Adipose tissue (tissue), 3 donors: ENCODE measurements around the gene MXI1. TPM values are rescaled to one million over a fixed set of nuclear protein-coding genes. Genes with fewer than 3 reads are reported as not detected.
"Not testable (repeated sequence)": the region's sequence is repeated elsewhere in the genome, so short reads cannot be mapped to it uniquely, and the experiment has no call there.

Source experiments
- H3K27ac ChIP-seq: one replicate; pipeline ENCODE4 v1.5.1; 2013; ENCODE audit warnings: low read depth, low read length
- WGBS, 3 donors: extraction: QIAGEN DNeasy Blood & Tissue Kit; methylation state at CpG; one replicate each; pipeline ENCODE4 v1.1.7; 2013; 5-methylcytosine and 5-hydroxymethylcytosine counted together
- polyA plus RNA-seq, 3 donors: library from polyadenylated mRNA; stranded (reverse); fragments of 200-250 nt; gene quantifications; one replicate each; pipeline ENCODE4 v1.2.3, GENCODE V29; 2013
- donor health status: healthy with polysubstance abuse.
- donor health status: Bipolar disorder and iron deficiency.
- donor health status: healthy.

MXI1 gene
- polyA plus RNA-seq, 3 donors: 16.6 to 28.8 (median 24.2) TPM

DNA sequence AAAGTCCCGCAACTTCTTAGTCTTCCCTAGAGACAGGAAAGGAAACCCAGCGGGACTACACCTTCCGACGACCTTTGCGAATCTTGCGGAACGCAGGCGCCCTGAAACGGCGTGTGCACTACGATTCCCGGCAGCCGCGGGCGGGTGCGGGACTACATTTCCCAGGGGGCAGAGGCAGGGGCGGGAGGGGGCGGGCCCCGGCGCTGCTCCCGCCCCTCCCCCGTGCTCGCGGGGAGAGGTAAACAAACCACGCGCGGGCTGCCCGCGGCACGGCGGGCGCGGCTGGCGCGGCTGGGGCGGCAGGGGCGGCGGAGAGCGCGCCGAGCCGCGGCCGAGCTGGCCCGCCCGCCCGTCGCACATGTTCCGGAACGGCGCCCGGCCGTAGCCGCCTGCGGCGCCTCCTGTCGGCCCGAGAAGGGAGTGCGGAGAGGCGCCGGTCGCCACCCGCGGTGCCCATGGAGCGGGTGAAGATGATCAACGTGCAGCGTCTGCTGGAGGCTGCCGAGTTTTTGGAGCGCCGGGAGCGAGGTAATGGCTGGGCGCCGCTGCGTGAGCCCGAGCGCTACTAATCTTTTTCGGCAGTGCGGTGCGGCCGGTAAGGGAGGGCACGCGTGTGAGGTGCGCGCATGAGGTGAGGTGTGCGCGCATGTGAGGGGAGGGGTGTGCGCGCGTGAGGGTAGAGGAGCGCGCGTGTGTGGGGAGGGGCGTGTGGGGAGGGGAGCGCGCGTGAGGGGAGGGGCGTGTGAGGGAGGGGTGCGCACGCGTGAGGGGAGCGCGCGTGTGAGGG lies 18.5 kb downstream of the MXI1 start:
- 0 to 1% (median 1%) methylated on average over 79 to 95 of the region's 103 CpGs for WGBS, 3 donors

DNA sequence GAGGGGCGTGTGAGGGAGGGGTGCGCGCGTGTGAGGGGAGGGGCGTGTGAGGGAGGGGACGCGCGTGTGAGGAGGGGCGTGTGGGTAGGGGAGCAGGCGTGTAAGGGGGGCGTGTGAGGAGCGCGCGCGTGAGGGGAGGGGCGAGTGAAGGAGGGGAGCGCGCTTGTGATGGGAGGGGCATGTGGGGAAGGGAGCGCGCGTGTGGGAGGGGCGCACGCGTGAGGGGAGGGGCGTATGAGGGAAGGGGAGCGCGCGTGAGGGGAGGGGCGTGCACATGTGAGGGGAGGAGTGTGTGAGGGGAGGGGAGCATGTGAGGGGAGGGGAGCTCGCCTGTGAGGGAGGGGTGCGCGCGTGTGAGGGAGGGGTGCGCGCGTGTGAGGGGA lies 19.1 kb downstream of the MXI1 start:
- 1 to 3% (median 2%) methylated on average over 11 to 31 of the region's 36 CpGs for WGBS, 3 donors
- H3K27ac ChIP-seq: no peak overlapping the region

More for the DNA sequence above, 18.5 kb downstream of the MXI1 start:
- H3K27ac ChIP-seq: peak overlapping the region; percentile 2

DNA sequence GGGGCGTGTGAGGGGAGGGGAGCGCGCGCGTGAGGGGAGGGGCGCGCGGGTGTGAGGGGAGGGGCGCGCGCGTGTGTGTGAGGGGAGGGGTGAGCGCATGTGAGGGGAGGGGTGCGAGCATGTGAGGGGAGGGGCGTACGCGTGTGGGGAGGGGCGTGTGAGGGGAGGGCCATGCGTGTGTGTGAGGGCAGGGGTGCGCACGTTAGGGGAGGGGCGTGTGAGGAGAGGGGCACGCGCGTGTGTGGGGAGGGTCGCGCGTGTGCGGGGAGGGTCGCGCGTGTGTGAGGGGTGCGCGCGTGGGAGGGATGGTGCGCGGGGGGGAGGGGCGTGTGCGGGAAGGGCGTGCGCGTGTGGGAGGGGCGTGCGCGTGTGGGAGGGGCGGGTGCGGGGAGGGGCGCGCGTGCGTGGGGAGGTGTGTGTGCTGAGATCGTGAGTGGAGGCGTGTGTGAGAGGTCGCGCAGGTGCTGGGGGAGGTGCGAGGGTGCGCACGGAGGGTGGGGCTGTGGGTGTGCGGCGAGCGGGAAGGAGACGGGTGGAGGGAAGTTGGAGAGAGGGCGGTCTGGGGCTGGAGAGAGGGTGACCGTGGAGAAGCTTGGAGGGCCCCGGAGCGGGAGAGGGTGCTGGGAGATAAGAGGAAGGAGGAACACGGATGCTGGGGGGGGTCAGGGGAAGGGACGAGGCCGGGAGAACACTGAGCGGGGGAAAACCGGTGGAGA lies 19.7 kb downstream of the MXI1 start:
- peak overlapping the region; percentile 42 for H3K27ac ChIP-seq
- 1% methylated on average over 35 to 61 of the region's 71 CpGs for WGBS, 3 donors

DNA sequence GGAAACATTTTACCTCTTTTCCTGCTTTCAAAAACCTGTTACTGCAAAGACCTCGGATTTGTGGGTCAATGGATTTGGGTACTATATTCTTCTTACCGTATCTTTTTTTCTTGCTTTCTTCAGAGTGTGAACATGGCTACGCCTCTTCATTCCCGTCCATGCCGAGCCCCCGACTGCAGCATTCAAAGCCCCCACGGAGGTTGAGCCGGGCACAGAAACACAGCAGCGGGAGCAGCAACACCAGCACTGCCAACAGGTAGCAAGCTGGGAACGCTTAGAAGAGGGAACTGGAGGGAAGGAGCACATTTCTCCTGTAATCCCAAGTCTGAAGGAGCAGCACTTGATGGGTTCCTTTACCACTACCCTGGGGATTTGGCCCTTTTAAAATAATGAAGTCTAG lies 20.7 kb downstream of the MXI1 start:
- WGBS, 3 donors: 81 to 90% (median 89%) methylated on average over 10 of the region's 10 CpGs
- H3K27ac ChIP-seq: no peak overlapping the region

DNA sequence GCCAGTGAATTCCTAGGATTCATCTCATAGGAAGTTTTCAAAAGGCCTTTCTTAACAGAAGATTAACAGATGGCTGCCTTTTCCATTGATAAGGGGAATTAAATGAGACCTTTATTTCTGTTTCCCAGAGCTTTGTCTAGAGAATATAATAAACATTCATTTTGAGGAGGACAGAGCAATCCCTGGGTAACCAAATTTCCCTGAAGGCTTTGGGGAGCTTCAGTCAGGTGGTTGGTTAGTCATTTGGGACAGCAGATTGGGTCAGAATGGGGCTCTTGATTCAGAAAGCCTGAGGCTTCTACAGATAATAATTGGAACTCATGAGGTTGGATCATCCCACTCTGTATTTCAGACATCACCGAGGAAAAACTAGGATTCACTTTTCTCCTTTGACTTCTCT lies 21.8 kb downstream of the MXI1 start:
- 94 to 100% (median 100%) methylated on average over 1 of the region's 1 CpG for WGBS, 3 donors
- no peak overlapping the region for H3K27ac ChIP-seq

DNA sequence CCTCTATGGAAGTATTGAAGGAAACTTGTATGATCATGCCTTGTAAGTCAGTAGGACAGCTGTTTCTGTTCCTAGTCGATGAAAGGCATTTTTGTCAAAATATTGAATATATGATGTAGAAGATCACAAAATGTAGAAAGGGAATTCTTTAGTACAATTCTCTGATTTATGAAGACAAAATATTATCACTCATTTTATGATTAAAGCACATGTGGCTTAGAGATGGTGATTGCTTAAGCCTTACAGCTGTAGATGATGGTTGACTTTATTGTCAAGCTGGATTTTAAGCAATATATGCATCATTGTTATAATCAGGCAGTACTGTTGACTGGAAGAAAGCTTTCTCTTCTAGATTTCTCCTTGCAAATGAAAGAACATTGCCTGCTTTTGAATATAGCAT lies 26.4 kb downstream of the MXI1 start:
- no peak overlapping the region for H3K27ac ChIP-seq
- 76 to 90% (median 76%) methylated on average over 1 of the region's 1 CpG for WGBS, 3 donors

DNA sequence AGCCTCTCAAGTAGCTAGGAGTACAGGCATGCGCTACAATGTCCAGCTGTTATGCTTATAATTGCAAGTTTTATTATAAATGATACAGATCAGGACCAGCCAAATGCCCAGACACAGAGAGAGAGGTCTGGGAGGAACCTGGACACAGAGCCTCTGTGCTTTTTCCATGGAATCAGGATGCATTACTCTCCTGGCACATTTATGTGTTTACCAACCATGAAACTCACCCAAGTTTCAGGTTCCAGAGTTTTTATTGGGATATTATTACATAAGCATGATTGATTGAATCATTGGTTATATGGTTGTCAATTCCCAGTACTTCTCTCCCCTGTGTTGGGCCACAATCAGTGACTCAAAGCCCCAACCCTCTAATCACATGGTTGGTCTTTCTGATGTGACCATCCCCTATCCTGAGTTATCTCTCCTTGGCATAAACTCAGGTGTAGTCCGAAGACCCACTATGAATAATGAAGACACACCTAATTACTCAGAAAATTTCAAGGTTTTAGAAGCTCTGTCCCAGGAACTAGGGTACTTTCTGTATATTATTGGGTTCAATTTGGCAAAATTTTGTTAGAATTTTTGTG lies 30.6 kb downstream of the MXI1 start:
- H3K27ac ChIP-seq: no peak overlapping the region
- 96 to 98% (median 98%) methylated on average over 2 of the region's 2 CpGs for WGBS, 3 donors

DNA sequence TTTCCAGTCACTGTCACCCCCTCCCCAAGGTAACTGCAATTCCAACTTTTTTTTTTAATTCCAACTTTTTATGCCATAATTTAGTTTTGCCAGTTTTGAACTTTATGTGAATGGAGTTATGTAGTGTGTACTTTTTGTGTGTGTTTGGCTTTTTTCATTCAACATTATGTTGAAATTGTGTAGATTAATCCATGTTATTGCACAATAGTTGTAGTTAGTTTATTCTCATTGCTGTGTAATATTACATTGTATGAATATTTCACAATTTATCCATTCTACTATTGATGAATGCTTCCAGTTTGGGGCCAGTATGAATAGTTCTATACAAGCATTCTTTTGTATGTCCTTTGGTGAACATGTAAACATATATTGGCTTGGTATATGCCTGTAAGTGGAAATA lies 32.5 kb downstream of the MXI1 start:
- H3K27ac ChIP-seq: no peak overlapping the region

DNA sequence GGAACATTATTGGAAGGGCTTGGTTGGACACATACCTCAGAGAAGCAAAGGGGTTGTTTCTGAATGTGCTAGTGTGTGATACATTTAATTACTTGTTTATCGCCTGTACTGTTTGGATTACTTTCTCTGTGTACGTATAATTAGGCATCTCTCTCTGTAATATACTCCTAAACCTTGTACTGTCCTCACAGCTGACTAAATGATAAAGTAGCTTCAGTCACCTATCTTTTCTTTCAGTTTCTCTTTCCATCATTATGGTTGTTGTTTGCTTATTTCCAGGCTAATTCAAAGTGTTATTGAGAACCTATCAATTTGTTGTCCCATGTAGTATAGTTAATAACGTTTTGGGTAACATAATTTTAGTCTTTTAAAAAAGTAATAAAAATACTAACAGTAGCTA lies 34.0 kb downstream of the MXI1 start:
- 64 to 92% (median 85%) methylated on average over 3 of the region's 3 CpGs for WGBS, 3 donors
- H3K27ac ChIP-seq: no peak overlapping the region

DNA sequence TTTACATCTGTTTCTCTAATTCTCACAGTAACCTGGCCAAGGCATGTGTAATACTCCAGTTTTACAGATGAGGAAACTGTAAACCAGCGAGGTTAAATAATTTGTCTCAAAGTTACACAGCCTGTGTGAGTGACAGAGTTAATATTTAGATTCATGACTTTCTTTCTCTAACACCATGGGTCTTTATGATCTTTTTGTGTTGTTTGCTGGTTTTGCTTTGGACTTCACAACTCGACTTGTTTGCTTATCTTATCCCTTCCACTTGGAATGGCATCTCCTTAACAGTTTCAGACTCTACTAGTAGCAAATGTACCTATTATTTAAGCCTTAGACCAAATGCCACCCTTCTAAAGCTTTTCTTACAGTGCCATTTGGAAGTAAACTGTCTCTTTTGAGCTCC lies 34.4 kb downstream of the MXI1 start:
- H3K27ac ChIP-seq: no peak overlapping the region
- WGBS, 3 donors: 48 to 84% (median 82%) methylated on average over 2 of the region's 2 CpGs

DNA sequence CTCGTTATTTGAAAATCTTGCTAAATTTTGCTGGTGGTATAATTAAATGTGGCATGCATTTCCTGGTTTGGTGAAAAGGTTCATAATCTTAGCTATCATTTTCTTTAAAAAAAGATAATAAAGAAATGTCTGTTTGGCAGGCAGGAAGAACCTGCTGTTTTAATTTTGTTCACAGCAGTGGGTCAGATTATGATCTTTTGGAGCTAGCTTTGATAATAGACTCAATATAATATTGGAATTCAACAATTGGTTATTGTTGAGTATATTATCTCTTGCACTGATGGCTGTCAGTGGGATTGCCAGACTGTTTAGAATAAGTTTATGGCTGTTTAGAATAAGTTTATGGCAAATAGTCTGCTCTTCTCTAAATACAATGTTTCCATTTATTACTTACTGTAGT lies 35.1 kb downstream of the MXI1 start:
- H3K27ac ChIP-seq: no peak overlapping the region
- 81 to 96% (median 90%) methylated on average over 1 of the region's 1 CpG for WGBS, 3 donors

DNA sequence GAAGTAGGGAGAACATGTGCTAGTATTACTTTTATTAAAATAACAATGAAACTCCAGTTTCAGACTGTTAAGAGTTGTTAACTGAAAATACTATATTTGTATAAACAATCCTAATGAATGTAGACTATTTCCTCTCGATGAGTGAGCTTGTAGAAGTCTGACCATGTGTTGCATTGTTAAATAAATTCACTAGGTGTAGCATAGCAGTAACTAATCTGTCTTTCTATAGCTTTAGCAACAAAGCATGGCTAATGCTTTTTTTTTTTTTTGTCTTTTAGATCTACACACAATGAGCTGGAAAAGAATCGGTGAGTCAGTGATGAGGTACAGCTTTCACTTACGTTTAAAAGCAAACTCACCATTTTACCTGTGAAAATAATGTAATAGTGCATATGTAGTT lies 37.1 kb downstream of the MXI1 start:
- WGBS, 3 donors: 87 to 93% (median 89%) methylated on average over 3 of the region's 3 CpGs

DNA sequence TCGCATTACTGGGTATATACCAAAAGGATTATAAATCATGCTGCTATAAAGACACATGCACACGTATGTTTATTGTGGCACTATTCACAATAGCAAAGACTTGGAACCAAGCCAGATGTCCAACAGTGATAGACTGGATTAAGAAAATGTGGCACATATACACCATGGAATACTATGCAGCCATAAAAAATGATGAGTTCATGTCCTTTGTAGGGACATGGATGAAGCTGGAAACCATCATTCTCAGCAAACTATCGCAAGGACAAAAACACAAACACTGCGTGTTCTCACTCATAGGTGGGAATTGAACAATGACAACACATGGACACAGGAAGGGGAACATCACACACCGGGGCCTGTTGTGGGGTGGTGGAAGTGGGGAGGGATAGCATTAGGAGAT lies 40.4 kb downstream of the MXI1 start:
- 96 to 98% (median 97%) methylated on average over 3 to 5 of the region's 5 CpGs for WGBS, 3 donors

More for the DNA sequence above, 37.1 kb downstream of the MXI1 start:
- H3K27ac ChIP-seq: no peak overlapping the region

DNA sequence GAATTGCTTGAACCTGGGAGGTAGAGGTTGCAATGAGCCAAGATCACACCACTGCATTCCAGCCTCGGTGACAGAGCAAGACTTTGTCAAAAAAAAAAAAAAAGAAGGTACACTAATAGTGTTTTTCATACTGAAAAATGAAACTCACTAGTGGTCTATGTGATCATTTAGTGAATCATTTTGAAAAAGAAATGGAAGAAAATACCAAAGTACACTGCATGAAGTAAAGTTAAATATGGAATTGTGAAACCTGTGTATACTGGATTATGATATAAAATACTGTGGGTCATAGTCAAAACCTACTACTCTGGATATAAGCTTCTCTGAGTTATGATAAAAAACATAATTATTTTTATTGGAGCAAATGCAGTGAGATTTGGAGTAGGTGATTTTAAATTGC lies 42.1 kb downstream of the MXI1 start:
- H3K27ac ChIP-seq: not testable (repeated sequence)
- WGBS, 3 donors: 82 to 100% (median 83%) methylated on average over 1 of the region's 1 CpG

More for the DNA sequence above, 40.4 kb downstream of the MXI1 start:
- not testable (repeated sequence) for H3K27ac ChIP-seq

DNA sequence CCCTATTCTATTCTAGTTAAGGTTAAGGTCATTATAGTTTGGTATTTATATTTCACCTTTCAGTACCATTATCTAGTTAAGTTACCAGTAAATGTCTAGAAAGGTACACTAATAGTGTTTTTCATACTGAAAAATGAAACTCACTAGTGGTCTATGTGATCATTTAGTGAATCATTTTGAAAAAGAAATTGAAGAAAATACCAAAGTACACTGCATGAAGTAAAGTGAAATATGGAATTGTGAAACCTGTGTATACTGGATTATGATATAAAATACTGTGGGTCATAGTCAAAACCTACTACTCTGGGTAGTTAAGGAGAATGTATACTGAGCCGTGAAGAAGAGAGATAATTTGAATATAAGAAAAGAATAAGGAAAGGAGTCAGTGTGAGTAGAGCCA lies 44.0 kb downstream of the MXI1 start:
- WGBS, 3 donors: 84 to 93% (median 89%) methylated on average over 1 of the region's 1 CpG

DNA sequence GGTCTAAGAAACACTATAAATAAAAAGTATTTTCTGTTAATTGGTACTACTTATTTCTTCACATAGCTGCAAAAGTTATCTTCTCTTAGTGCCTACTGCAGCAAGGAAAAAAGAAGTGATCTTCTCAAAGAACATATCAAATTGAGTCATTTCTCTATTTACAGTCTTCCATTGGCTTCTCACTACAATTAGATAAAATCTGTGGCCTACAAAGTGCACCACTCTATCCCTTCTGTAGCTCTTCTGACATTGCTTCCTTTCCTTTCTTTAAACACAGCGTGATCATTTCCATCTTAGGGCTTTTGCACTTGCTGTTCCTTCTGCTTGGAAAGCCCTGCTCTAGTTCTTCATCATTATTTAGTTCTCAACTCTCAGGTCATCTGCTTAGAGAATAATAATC lies 44.7 kb downstream of the MXI1 start:
- 89 to 96% (median 90%) methylated on average over 1 of the region's 1 CpG for WGBS, 3 donors
- H3K27ac ChIP-seq: no peak overlapping the region

More for the DNA sequence above, 44.0 kb downstream of the MXI1 start:
- H3K27ac ChIP-seq: not testable (repeated sequence)

DNA sequence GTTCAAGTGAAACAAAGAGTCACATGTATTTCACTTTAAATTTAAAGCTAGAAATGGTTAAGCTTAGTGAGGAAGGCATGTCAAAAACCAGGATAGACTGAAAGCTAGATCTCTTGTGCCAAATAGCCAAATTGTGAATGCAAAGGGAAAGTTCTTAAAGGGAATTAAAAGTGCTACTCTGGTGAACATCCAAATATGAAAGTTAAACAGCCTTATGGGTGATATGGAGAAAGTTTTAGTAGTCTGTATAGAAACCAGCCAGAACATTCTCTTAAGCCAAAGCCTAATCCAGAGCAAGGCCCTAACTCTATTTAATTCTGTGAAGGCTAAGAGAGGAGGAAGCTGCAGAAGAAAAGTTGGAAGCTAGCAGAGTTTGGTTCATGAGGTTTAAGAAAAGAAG lies 47.1 kb downstream of the MXI1 start:
- H3K27ac ChIP-seq: no peak overlapping the region

DNA sequence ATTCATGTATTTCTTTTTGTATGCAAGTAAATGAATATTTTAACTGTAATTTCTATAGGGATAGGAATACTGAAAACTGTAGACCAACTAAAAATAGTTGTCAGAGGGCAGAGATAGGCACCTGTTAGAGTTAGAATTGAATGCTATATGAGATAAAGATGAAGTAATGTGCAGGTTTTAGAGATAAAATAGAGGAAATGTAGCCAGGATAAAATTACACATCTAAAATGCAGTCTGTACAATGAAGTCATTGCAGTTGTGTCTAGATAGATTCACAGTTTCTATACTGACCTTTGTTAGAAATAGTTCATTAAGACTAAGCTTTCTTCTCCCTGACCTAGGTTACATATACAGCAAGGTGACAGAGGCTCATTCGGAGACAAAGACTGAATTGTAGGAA lies 51.1 kb downstream of the MXI1 start:
- 87 to 92% (median 89%) methylated on average over 1 of the region's 1 CpG for WGBS, 3 donors
- no peak overlapping the region for H3K27ac ChIP-seq

DNA sequence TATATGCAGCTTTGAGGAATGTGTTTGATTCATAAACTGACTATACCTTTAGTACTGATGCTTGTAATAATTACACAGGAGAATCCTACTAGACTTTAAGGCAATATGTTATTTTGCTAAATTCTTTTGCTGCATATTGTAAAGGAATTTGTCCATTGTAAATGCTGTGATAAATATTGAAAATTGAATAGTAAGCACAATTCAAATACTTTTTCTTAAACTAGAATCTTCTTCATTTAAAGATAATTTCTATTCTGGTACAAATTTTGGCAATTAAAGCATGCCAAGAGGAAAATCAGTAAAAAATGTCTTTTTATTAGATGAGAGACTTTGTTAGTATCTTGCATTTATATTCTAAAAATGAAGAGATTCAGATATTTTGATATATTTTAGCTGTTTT lies 51.9 kb downstream of the MXI1 start:
- no peak overlapping the region for H3K27ac ChIP-seq
